NCI-H1092 (cell line): Measurements from ENCODE around the gene AGPAT2.

ENCODE experiments used
- DNase-seq: peaks from one replicate; lab custom pipeline; 2025; lab: John Stamatoyannopoulos, UW

The AGPAT2 gene

DNA sequence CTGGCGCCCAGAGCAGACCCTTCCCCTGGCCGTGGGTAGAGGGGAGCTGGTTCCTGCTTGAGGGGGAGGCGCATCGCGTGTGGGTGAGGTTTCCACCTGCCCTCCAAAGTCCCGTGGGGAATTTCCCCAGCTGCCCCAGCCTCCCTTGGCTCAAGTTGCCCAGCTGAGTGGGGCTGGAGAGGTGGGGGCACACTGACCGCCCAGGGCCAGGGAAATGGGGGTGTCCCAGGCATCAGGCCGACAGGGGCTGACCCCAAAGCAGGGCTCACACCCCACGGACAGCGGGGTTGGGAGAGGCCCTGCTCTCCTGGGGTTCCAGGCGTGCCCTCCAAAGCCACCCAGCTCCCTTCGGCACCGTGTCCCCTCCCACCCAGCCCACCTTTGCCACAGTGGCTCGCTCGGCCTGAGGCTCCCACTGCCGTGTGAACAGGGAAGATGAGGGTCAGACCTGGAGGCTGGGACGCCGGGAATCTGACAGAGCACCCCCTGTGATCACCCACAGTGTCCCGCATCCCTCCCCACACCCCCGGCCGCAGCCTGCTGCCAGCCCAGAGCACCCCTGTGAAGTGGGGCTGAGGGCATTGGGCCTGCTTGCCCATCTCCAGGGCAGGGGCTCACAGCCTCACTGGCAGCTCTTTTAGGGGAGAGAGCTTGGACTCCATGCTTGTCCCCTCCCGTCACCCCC lies 25.5 kb downstream of the AGPAT2 start:
- no peak for DNase-seq

- DNase-seq: no peak
These were observed 26.2 kb downstream of the AGPAT2 start for GRCh38 chr9:136660971-136661550.

DNA sequence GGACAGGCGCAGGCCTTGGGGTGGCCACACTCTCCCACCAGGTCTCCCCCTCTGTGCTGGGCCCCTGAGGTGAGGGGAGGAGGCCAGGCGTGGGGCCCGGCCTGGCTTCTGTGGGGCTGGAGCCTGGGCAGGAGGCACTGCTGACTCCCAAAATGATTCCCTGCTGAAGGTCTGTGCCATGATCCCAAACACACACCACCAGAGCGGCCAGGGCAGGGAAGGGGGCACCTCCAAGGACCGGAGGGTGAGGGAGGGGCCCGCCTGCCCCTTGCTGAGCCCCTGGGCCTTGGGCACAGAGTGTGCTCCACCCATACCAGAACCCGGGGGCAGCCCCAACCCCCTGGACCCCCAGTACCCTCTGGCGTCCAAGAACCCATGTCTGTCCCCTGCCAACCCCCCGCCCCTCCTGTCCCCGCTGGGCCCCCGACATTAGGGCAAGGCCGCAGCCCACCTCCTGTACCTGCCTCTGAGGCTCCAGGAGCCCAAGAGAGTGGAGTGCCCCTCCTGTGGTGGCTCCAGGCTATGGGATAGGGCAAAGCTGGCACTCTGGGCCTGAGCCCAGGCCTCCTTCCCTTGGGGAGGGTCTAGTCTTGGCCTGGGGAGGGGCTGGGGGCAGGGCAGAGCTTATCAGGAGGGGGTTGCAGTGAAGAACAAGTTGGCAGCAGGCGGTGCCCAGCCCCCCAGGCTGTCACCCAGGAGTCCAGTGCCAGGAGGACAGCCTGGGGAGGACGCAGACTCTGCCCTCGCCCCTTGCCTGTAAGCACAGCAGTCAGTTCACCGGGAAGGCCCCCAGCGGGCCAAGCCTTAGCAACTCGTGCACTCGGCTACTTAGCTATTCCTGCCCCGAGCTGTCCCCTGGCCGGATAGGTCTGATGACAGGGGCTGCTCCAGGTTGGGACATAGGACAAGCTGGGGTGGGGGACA lies 27.1 kb downstream of the AGPAT2 start:
- no peak for DNase-seq

DNA sequence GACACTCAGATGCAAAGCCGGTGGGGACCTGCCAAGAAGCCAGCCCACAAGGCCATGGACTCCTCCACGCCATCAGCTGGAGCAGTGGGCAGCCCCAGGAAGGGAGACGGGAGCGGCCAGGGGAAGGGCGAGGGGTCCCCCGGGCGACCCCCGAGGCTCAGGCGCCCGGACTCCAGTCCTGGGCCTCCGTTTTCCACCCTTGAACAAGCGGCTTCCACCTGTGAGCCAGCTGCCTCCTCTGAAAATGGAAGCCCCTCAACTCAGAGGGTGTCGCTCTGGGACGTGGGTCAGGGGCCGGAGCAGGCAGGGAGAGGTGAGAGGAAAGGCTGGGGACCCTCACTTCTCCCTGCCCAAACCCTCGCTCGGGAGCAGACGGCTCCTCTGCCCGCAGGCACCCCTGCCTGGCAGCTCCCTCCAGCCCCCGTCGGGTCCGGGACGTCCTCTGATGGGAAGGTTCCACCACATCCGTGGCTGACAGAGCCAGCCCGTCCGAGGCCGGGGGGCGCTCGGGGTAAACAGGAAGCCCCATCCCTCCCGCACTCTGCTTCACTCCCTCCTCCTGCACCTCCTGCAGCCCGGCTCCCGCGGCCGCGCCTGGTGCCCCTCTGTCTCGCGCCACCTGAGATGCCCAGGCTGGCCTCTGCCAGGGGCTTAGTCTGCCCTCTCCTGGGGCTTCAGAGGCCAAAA lies 28.3 kb downstream of the AGPAT2 start:
- DNase-seq: no peak

GRCh38 chr9:136657974-136658848 lies 29.0 kb downstream of the AGPAT2 start:
- DNase-seq: no peak

- no peak for DNase-seq
These were observed 30.3 kb downstream of the AGPAT2 start for GRCh38 chr9:136656795-136657611.

DNA sequence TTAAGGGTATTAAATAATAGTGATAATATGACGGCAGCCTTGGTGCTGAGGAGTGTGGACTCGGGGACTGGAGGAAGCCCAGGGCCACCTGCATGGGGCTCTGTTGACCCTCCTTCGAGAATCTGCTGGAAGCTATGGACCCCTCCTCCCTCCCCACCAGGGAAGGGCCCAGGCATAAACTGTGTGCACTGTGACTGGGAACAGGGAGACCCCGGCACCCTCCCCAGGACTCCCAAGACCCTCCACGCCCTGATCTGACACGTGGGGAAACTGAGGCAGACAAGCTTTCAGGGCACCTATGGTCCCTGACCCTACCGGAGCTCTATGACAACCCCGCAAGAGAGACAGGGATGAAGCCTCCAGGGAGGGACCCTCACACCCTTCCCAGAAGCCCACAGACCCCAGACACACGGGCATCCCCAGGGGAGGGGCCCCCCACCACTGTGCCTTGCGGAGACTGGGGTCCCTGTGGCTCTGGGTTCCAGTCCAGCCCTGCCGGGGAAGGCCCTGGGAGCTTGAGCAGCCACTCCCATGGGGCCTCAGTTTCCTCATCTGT lies 31.0 kb downstream of the AGPAT2 start:
- no peak for DNase-seq

DNA sequence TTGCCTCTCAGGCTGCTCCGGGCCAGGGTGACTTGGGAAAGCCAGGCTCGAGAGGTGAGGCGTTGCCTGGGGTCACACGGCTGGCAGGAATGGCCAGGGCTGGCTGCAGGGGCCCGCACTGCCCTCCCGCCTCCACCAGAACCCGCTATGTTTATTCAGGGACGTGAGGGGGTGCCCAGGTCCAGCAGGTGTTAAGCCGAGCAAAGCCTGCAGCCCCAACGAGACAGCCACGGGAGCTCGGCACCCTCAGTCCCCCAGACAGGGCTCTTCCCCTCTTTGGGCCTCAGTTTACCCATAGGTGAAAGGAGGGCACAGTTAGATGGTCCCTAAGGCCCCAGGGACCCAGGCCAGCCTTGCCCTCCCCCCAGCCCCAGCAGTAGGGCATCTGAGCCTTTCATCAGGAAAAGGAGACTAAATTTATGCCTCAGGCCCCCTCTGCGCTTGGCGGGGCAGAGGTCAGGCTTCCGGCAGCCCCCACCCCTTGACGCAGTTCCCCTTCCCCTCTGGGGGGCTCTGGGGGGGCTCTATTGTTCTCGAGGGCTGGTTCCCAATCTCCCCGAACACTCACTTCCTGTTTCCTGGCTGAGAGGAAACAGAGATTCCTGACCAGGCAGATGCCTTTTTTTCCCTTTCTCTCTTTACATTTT lies 31.6 kb downstream of the AGPAT2 start:
- DNase-seq: no peak

GRCh38 chr9:136654820-136655535 lies 32.3 kb downstream of the AGPAT2 start:
- no peak for DNase-seq

GRCh38 chr9:136653323-136654079 lies 33.8 kb downstream of the AGPAT2 start:
- DNase-seq: no peak

DNA sequence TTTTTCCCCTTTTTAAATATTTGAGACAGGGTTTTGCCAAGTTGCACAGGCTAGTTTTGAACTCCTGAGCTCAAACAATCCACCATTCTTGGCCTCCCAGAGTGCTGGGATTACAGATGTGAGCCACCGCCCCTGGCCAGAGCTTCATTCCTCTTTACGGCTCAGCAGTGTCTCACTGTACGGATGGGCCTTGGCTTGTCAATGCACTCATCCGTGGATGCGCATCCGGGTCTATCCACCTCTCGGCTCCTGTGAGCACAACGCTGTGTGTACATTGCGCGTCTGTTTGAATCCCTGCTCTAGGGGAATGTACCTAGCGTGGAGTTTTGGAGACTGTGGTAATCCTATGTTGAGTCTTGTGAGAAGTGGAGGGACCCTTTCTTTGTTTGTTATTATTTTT lies 35.4 kb downstream of the AGPAT2 start:
- no peak for DNase-seq

DNA sequence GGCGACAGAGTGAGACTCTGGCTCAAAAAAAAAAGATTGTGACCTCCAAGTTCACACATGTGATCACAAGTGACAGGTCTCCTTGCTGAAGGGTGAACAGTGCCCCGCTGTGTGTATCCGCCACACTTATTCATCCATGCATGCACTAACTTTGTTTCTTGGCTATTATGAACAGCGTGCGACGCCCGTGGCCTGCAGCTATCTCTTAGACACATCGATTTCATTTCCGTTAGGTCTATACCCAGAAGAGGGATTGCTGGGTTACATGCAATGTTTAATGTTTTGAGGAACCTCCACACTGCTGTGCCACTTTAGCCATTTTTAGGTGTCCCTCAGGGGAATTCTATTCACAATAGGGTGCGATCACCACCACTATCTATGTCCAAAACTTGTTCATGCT lies 36.6 kb downstream of the AGPAT2 start:
- DNase-seq: no peak

- no peak for DNase-seq
These were observed 37.2 kb downstream of the AGPAT2 start for GRCh38 chr9:136650021-136650420.

GRCh38 chr9:136648751-136649150 lies 38.5 kb downstream of the AGPAT2 start:
- no peak for DNase-seq

GRCh38 chr9:136646827-136647711 lies 40.2 kb downstream of the AGPAT2 start:
- DNase-seq: no peak

- no peak for DNase-seq
These were observed 41.1 kb downstream of the AGPAT2 start for GRCh38 chr9:136645903-136646754.
